ENCODE measurements around the gene TARS1.

The TARS1 gene

DNA sequence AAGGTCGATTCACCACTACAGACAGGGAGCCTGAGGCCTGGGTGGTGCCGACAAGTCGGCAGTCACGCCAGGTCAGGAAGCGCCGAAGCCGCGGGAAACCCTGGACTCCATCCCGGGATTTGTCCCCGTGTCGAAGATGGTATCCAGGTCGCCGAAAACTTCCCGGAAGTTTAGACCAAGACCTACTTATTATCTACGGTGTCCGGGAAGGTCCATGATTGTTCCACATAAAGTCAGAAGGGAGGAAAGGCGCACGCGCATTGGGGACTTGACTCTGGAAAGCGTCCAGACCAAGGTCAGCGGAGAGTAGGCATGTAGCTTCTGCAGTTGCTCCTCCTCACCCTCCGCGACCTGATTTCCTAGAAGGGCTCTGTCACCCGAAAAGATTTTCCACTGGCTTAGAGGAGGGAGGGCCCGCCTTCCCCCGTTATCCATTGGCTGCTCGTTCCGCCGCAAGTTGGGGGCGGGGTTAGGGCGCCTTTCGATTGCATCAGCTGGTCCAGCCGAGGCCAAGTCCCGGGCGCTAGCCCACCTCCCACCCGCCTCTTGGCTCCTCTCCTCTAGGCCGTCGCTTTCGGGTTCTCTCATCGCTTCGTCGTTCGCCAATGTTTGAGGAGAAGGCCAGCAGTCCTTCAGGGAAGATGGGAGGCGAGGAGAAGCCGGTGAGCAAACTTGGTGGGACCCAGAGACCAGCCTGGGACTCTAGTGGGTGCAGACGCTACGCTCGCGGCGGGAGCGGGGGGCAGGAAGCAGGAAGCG is at the start of gene TARS1:
TARS1 (plus strand) TSS at position 484 of the 759 bp plus-strand sequence; CDS start at position 606, 122 bp downstream.
- peak; percentile 91 to 94 for DNase-seq (ENCODE audit: low read depth in 2 of 2)

DNA sequence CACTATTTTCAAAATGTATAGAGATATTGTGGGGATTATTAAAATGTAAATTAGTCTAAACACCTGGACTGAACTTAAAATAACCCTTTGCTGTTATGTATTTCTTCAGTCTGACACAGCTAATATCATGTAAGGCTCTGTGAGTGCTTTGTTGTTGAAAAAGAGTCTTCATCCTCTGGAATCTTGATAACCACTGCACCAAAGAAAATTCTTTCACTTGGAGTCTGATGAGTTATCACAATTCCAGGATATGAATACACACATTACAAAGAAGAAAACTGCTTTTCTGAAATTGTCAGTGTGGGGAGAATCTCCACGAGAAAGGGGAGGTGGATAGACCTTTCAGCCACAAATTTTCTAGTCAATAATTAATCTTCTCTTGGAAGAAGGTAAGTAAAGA is 42.3 kb upstream of the TARS1 start:
- DNase-seq (ENCODE audit: low read depth in 2 of 2): no peak

DNA sequence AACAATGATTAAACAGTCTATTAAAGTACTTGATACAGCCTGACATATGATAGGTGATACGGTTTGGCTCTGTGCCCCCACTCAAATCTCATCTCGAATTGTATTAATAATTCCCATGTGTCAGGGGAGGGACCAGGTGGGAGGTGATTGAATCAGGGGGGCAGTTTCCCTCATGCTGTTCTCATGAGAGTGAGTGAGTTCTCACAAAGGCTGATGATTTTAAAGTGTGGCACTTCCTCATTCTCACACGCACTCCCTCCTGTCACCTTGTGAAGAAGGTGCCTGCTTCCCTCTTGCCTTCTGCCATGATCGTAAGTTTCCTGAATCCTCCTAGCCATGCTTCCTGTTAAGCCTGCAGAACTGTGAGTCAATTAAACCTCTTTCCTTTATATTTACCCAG is 40.1 kb upstream of the TARS1 start:
- DNase-seq (ENCODE audit: low read depth in 2 of 2): no peak

DNA sequence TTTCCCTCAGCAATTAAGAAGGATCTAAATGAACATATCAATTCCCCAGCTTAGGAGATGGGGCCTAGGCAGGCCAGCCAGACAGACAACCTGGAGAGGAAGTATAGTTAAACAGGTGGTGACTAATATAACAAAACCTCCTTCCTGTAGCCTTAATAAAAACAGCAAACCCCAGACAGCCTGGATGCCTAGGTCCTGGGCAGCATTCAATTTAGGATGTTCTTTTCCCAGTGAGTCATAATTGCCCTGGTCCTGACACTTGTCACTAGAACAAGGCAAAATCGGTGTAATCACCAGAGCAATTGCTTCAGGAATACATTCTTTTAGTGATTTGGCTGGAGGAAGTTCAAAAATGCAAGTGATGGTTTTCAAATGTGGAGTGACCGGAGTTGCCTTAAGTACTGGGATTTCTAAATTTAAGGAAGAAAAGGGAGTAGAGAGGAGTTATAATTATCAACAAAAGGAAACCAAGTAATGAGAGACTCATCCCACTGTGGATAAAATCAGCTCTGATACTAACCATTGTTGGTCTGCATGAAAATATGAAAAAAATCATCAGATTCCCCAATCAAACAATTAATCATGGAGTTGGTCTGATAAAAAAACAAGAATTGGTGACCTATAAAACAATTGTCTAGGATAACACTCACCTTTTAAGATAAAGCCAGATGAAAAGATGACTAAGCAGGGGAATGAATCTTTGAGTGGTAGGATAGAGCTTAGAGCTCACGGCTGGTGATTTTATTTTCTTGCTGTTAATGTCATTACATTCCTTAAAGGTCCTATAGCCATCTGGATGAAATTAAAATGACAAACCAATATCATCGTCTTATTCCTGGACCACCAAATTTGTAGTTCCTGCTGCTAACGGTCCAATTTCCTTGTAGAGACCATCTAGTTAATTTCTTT is 39.0 kb upstream of the TARS1 start:
- DNase-seq (ENCODE audit: low read depth in 2 of 2): no peak

DNA sequence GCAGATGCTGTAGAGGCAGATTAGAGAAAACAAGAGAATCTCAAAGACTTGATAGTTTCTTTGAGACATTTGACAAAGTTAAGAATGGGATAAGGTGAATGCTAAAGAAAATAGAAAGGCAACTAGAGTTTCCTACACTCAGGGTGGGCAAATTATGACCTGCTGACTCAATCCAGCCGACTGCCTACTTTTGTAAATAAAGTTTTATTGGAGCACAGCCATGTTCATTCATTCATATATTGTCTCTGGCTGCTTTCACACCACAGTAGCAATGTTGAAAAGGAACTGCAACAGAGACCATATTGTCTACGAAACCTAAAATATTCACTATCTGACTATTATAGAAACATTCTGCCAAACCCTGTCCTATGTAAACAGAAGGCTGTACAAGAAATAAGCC is 37.6 kb upstream of the TARS1 start:
- no peak for DNase-seq (ENCODE audit: low read depth in 2 of 2)

DNA sequence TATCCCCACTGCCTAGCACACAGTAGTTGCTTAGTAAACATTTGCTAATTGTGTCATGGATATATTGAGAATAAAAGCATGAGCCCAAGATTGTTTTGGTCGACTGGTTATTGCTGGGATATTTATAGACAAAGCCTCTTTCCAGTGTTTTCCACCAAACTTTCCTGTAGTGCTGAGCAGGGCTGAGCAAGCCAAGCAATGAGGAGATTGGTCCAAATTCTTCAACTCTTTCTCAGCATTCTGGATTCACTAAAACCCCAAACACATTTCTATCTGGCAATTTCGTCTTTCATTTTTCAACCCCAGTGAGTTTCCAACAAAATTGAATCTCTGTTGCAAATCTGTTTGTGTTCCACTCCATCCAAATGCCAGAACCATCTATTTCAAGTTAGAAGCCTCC is 31.9 kb upstream of the TARS1 start:
- DNase-seq (ENCODE audit: low read depth in 2 of 2): no peak

DNA sequence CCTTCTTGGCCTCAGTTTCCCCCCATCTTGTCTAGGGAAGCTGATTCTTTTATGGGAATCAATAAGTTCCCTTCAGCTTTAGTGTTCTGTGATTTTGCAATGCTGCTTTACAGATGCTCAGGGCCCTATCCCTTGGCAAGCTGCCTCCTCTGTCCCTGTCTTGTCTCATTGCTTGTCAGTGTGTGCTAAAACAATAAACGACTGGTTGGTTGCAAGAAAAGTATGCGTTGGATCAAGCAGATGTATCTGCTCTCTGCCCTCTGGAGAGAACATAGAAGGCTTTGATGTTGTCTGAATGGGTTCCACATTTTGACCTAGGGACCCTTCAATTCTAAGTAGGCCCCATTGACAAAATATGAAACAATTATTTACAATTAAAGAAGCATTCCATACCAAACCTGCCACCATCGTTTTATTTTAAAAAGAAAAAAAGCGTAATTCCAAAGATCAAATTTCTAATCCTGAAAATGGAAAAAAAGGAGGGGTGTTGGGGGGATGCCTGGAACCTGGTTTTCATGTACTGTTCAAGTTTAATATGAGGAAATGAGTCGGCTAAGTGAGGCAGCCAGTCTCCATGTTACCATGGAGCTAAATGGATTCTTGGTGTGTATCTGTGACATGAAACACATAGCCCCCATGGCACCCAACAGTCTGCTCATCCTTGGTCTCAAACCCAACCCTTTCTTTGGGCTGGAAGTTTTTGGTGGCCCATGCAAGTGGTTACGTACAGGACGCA is 31.2 kb upstream of the TARS1 start:
- no peak for DNase-seq (ENCODE audit: low read depth in 2 of 2)

DNA sequence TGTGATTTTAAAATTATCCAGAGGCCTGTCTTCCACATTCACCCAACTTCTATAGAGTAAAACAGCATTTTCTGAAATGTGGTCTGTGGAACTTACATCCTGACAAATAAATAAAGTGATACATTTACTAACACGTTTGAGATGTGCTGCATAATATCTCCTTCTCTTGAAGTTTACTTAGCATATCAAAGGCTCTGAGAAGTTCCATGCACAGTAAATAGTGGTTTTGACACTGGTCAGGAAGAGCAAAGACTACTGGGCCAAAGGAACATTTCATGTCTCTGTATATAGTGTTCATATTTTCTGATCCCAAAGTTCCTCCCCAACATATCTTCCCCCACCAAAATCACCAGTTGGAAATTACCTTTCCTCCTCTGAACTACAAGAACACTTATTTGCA is 30.5 kb upstream of the TARS1 start:
- no peak for DNase-seq (ENCODE audit: low read depth in 2 of 2)

DNA sequence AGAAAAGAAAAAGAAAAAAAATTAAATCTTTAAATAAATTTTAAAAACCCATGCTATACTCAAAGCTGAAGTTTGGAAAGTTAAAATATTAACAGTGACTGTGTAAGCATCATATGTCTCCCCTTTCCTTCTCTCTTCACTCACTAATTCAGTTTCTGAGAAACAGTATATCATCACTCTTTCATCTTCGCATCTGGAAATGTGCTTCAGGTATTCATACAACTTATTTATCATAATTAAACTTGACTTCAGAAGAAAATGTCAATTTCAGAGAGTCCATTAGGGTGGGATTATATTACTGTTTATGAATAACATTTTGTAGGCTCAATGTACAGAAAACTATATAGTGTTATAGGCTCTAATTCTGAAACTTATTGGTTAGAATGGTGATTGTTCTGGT is 29.3 kb upstream of the TARS1 start:
- DNase-seq (ENCODE audit: low read depth in 2 of 2): no peak

DNA sequence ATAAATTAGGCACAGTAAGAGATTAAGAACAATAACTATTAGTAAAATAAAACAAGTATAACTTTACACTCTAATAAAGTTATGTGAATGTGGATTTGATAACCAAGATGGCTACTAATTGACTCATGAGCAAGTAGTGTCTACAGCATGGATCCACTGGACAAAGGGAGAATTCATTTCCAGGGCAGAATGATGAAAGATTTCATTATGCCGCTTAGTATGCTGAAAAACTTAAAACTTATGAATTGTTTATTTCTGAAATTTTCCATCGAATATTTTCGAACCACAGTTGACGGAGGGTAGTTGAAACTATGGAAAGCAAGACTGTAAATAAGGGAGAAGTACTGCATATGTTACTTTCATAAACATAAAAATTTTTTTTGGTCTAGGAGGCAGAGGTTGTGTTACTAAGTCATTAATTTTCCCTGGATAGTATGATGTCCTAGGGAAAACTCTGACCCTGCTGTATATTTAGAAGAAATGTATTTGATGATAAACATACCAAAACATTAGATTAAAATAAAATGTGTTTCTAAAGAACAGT is 24.9 kb upstream of the TARS1 start:
- no peak for DNase-seq (ENCODE audit: low read depth in 2 of 2)

DNA sequence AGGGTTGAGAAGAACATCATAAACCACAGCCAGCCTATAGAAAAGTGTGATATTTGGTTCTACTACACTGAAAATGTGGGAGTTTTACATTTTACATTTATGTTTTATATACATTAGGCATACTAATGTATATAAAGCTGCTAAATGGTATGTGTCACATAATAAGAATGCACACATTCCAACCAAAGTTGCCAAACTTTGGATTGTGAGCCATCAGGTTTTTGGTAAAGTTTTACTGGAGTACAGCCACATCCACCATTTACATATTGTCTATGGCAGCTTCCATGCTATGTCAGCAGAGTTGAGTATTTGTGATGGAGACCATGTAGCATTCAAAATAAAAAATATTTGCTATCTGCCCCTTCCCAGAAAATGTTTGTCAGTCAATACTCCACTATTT is 23.1 kb upstream of the TARS1 start:
- DNase-seq (ENCODE audit: low read depth in 2 of 2): no peak

DNA sequence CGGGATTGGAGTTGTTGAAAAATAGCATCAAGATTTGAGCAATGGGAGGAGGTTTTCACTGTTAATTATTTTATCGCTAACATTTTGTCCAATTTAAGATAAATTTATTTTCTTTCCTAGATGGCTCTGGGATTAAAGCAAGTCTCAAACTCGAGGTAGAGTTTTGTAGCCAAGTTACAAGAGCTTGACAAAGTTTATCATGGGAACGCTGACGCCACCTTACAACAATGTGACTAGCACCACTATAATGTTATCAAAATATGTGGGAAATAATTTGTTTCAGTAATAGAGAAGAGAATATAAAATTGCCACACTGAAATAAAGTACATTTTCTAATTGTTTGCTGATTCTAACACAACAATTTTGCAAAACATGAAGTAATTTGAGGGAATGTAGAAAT is 19.8 kb upstream of the TARS1 start:
- no peak for DNase-seq (ENCODE audit: low read depth in 2 of 2)

DNA sequence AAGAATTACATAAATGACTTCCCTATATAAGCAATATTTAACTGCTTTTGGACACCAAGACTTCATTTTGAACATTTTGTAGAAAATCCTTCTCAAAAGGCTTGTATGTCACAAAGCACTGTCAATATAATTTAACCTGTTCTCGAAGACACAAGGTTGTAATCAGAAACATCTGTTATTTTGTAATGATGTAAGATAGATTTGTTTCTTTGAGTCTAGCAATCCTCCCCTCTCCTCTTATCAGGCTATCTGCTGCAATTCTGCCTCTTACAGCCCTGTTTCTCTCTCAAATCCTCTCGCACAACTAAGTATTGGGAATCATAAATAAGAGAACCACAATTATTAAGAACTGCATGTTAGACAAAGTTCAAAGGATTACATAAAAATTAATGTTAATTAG is 18.6 kb upstream of the TARS1 start:
- no peak for DNase-seq (ENCODE audit: low read depth in 2 of 2)

DNA sequence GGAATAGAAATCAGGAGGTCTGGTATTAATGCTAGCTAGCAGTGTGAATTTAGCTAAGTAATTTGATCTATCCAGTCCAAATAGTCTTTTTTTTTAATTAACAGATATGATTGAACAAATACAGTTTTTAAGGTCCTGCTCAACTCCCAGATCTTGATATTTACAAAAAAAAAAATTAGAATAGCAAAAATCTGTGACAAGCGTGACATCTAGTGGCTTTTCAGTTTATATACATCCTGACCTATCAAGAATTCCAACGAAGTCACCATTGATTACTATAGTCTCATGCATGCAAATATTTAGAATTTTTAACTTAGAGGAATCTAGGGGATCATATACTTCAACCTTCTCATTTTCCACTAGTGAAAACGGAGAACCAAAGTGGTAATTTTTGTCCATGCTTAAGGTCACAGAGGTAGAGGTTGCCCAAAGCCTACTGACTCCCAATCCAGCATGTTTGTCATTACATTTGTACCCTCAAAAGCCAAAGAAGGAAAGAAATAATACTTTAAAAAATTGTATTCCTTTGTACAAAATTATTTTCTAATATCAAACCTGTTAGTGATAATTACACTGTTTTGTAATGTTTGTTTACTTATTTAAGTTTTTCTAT is 17.6 kb upstream of the TARS1 start:
- no peak for DNase-seq (ENCODE audit: low read depth in 2 of 2)

DNA sequence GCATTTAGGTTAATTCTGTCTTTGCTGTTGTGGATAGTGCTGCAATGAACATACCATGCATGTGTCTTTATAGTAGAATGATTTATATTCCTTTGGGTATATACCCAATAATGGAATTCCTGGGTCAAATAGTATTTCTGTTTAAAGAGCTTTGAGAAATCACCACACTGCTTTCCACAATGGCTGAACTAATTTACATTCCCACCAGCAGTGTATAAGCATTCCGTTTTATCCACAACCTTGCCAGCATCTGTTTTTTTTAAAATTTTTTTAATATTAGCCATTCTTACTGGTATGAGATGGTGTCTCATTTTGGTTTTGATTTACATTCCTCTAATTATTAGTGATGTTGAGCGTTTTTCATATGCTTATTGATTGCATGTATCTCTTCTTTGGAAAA is 15.5 kb upstream of the TARS1 start:
- DNase-seq (ENCODE audit: low read depth in 2 of 2): no peak

DNA sequence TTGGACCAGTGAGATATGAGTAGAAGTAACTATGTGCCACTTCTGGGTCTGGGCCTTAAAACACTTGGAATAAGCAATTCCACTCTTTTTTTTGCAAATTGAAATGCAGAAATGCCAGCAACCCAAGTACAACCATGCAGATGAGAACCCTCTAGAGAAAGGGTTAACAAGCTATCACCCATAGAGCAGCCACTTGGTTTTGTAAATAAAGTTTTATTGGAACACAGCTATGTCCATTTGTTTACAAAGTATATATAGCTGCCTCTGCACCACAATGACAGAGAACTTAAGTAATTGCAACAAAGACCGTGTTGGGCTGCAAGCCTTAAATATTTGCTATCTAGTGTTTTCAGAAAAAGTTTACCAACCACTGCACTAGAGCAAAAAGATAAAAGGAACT is 9.8 kb upstream of the TARS1 start:
- no peak for DNase-seq (ENCODE audit: low read depth in 2 of 2)

DNA sequence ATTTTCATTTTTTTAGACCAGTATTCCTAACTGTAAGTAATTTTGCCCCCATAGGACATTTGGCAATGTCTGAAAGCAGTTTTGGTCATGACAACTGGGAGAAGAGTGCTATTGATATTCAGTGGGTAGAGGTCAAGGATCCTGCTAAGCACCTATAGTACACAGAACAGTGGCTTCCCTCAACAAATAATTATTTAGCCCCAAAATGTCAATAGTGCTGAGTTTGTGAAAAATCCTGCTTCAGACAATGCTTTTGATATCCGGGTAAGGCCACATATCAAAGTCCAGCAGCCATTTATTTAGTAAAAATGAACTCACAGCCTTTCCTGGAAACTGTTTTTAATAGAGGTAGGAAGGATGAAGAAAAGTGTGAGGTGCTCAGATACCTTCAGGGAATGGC is 8.1 kb upstream of the TARS1 start:
- no peak for DNase-seq (ENCODE audit: low read depth in 2 of 2)

DNA sequence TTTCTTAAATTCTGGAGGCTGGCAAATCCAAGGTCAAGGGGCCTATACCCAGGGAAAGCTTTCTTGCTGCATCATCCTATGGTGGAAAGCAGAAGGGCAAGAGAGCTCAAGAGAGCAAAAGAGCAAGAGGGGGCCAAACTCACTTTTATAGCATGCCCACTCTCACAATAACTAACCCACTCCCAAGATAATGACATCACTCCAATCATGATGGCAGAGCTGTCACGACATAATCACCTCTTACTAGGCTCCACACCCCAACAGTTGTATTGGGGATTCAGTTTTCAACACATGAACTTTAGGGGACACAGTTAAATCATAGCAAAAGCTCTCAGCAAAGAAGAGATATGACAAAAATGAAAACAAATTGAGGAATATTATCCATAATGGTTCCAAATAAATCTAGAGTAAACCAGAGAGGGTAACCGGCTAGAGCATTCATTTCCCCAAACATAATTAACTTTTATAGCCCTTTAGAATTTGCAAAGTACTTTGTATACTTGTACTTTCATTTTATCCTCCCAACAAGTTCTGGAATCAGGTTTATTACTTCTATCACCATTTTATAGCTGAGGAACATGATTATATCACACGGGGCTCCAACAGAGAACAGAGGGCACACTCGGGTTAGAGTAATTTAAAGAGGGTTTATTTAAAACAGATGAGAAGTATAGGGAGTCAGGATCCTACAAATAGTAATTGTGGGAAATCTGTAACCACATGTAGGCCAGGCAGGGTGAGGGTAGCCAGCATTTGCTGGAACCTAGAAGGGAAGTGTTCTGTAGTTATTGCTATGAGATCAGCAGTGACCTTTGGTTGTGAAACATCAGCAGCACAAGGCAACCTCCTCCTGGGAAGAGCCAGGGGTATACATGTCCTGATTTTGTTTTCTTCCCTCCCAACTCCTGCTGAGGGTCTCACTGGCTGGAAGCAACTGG is 7.2 kb upstream of the TARS1 start:
- no peak for DNase-seq (ENCODE audit: low read depth in 2 of 2)

DNA sequence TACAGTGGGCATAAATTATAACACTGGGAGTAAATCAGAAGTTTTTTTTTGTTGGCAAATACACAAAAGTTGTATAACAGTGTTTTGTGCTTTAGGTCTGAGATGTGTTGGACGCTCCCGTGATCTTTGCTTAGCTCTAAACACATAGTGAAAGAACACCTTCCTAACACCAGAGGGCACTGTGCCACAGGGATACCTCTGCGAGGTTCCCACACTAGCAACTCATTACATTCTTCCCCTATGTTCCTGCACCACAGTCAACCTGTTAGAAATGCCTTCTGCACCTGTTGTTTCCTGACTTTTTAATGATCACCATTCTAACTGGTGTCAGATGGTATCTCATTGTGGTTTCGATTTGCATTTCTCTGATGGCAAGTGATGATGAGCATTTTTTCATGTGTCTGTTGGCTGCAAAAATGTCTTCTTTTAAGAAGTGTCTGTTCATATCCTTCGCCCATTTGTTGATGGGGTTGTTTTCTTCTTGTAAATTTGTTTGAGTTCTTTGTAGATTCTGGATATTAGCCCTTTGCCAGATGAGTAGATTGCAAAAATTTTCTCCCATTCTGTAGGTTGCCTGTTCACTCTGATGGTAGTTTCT is 4.8 kb upstream of the TARS1 start:
- DNase-seq (ENCODE audit: low read depth in 2 of 2): peak; percentile 39 to 49

DNA sequence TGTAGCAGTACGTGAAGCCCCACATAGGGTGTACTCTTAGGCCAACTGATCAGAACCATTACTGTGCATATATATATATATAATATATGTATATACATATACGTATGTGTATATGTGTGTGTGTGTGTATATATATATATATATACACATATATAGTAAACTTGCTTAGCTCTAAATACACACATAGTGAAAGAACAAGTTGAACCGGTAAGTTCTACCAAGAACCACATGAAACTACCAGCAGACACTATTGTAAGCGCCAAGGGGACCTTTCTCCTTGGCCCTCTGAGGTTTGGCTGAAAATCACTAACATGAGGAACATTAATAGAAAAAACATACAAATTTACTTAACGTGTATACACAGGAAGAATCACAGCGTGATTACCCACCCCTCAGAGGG is 1.8 kb upstream of the TARS1 start:
- no peak for DNase-seq (ENCODE audit: low read depth in 2 of 2)
